Measurements from ENCODE around the gene KLHL17. TPM values are rescaled to one million over a fixed set of nuclear protein-coding genes. Genes with fewer than 3 reads are reported as not detected.

Gene KLHL17
- total RNA-seq, 4 donors from 2014 or later = 3.7 to 10.8 (median 6.2) TPM

DNA sequence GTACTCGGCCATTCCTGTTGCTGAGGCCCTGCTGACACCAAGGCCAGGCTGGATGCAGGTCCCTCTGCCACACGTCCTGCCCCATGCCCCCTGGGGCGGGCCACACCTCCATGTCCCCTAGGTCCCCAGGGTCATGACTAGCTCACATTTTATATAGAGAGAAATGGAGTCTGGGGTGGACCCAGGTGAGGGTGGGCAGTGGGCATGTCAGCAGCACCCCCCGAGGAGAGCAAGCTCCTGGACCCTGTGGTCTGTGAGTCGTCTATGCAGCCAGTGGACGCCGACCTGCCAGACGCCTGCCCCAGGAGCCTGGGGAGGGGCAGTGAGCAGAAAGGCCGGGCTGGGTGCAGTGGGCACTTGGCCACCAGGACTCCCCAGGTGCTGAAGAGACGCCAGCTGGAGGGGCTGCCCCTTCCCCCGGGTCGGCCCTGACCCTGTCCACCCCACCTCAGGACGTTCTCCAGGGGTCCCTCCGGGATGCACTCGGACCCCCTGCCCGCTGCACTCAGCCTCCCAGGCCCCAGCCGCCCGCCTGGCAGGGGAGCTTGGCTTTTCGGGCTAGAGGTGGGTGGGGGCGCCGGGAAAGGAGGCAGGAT, 20.8 kb upstream of the KLHL17 start:
- peak overlapping the region; percentile 48 to 61 (median 50) for H3K4me3 ChIP-seq

DNA sequence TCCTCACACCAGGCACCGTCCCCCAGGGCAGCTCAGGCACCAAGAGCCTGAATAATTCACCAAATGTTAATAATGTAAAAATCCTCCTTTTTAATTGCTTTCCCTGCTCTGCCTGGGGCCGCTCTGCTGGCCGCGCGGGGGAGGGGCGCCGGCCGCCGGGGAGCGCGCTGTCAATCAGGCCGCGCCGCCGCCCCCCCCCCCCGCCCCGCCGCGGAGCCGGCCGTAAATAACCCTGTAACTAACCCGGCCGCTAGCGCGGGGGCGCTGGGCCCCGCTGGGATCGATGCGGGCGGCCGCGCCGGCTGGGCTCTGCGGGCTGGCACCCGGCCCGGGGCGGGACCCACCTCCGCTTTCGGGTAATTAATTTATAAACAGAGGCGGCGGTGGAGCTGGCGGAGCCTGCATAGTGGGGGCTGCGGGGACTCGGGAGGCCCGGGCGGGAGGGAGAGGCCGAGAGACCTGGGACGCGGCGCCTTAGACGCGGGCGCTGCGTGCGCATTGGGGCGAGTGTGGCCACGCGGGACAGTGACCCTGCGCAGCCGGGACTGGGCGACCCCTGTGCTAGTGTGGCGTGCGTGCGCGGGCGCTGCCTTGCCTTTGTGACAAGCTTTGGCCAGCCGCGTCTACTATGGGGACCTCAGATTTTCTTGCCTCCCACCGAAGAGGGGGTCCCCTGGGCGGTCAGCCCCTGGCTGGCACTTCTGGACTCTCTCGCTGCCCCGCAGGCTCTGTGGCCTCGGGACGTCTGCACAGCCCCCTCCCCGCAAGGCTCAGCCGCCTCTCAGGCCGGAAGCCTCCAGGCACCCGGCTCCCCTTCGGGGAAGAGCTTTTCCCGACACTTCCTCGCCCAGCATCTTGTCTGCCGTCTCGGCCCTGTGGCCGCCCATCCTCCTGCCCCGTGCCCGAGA, 20.0 kb upstream of the KLHL17 start:
- H3K4me3 ChIP-seq = peak overlapping the region; percentile 48 to 61 (median 50)
- peaks cover 0 to 11% (median 10%) of the 10 kb centered on the region in 4 donors for H3K36me3 ChIP-seq
- no peak for DNase-seq (ENCODE audit: extremely low spot score)
- TF ChIP-seq EP300 (IDR thresholded peaks at IDR 0.05) (no peak), POLR2AphosphoS5 (IDR thresholded peaks at IDR 0.05) (peak in 1 of 2 donors; percentile 5)
- TF ChIP-seq, protein P1, sequence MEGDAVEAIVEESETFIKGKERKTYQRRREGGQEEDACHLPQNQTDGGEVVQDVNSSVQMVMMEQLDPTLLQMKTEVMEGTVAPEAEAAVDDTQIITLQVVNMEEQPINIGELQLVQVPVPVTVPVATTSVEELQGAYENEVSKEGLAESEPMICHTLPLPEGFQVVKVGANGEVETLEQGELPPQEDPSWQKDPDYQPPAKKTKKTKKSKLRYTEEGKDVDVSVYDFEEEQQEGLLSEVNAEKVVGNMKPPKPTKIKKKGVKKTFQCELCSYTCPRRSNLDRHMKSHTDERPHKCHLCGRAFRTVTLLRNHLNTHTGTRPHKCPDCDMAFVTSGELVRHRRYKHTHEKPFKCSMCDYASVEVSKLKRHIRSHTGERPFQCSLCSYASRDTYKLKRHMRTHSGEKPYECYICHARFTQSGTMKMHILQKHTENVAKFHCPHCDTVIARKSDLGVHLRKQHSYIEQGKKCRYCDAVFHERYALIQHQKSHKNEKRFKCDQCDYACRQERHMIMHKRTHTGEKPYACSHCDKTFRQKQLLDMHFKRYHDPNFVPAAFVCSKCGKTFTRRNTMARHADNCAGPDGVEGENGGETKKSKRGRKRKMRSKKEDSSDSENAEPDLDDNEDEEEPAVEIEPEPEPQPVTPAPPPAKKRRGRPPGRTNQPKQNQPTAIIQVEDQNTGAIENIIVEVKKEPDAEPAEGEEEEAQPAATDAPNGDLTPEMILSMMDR (IDR thresholded peaks at IDR 0.05) = peak in 2 of 3 experiments; percentile 7 to 27
- peak overlapping the region; percentile 58 to 78 (median 68) for H3K27ac ChIP-seq (replicated peaks in 1 of 4)
- WGBS = under 1% methylated on average over 18 of the region's 86 CpGs
- H3K4me1 ChIP-seq = peaks cover 40 to 68% (median 60%) of the 10 kb centered on the region in 4 donors
- no peaks in the 10 kb centered on the region for H3K9me3 ChIP-seq
- intact Hi-C loops (cut with DNase I) = no loop called here
- H3K27me3 ChIP-seq = peaks cover 10 to 86% (median 39%) of the 10 kb centered on the region in 4 donors

More for the DNA sequence above, 20.8 kb upstream of the KLHL17 start:
- Histone ChIP-seq H3K9me3 (no peaks in the 10 kb centered on the region), H3K27ac (replicated peaks in 1 of 4) (peak overlapping the region; percentile 52 to 74 (median 60)), H3K36me3 (peaks cover 0 to 4% (median 2%) of the 10 kb centered on the region in 4 donors), H3K4me1 (peaks cover 40 to 69% (median 63%) of the 10 kb centered on the region in 4 donors), H3K27me3 (peaks cover 10 to 93% (median 45%) of the 10 kb centered on the region in 4 donors)
- TF ChIP-seq, protein P1 (IDR thresholded peaks at IDR 0.05) = no peak
- no peak for TF ChIP-seq POLR2AphosphoS5 (IDR thresholded peaks at IDR 0.05)
- TF ChIP-seq EP300 (IDR thresholded peaks at IDR 0.05) = no peak
- TF ChIP-seq POLR2A (IDR thresholded peaks at IDR 0.05; ENCODE audit: low read depth) = no peak
- intact Hi-C loops (cut with DNase I) = loop anchor here (5.0 kb wide), 1 partner anchor 37 kb away; no protein-coding TSS in a partner anchor
- no peak for DNase-seq (ENCODE audit: extremely low spot score)
- 13% methylated on average over 13 of the region's 21 CpGs for WGBS

DNA sequence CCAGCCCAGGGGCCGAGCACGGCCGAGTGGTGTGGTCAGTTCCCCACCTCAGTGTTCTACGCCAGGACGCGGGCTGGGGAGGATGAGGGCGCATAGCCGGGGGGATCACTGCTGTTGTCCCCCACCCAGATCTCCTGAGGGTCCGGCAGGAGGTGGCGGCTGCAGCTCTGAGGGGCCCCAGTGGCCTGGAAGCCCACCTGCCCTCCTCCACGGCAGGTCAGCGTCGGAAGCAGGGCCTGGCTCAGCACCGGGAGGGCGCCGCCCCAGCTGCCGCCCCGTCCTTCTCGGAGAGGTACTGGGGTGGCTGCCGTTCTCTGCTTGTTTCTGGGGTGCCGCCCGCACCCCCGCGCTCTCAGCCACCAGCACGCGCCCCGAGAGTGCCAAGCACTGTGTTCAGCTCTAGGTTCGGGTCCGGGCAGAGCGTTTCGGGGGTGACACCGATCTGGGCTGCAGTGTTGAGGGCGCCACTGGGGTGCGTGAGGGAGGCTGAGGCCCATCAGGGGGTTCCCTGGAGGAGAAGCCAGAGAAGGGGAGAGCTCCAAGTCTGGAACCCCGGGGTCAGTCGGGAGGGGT, 19.3 kb upstream of the KLHL17 start:
- Histone ChIP-seq H3K27ac (replicated peaks in 1 of 4) (peak overlapping the region; percentile 58 to 78 (median 68)), H3K4me3 (peak overlapping the region; percentile 48 to 61 (median 50)), H3K9me3 (no peaks in the 10 kb centered on the region), H3K4me1 (peaks cover 34 to 60% (median 53%) of the 10 kb centered on the region in 4 donors), H3K36me3 (peaks cover 2 to 19% (median 17%) of the 10 kb centered on the region in 4 donors), H3K27me3 (peaks cover 10 to 78% (median 33%) of the 10 kb centered on the region in 4 donors)
- 15% methylated on average over 4 of the region's 36 CpGs for WGBS
- TF ChIP-seq POLR2A (IDR thresholded peaks at IDR 0.05; ENCODE audit: low read depth) (no peak), POLR2AphosphoS5 (IDR thresholded peaks at IDR 0.05) (no peak), EP300 (IDR thresholded peaks at IDR 0.05) (no peak)
- TF ChIP-seq, protein P1 (IDR thresholded peaks at IDR 0.05) = no peak
- intact Hi-C loops (cut with DNase I) = no loop called here
- DNase-seq (ENCODE audit: extremely low spot score) = no peak

DNA sequence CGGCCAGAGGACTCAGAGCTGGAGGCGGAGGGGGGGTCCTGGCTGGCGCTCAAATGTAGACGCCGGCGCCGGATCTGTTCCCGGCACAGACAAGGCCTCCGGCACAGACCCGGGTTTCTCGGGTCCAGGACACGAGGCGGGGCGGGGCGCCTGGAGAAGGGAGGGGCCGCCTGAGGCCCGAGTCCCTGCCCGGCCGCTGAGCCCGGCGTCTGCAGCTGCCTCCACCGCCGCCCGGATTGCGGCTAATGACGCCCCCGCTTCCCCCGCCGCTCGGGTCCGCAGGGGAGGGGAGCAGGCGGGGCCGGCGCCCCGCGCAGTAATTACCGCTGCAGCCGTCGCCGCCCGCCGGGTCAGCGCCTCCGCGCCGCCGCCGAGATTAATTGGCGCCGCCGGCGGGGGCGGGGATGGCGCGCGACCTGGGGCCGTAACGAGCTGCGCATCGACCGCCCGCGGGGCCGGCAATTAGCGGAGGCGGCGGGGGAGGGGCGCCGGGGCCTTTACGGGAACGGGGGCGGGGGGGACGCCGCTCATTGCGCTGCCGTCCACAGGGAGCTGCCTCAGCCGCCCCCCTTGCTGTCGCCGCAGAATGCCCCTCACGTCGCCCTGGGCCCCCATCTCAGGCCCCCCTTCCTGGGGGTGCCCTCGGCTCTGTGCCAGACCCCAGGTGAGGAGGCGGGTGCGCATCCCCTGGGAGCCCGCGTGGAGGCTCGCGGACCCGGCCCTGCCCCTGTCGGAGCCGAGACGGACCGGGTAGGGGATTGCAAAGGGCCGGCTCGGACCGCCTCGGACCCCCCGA, 18.6 kb upstream of the KLHL17 start:
- intact Hi-C loops (cut with DNase I) = no loop called here
- no peaks in the 10 kb centered on the region for H3K9me3 ChIP-seq
- H3K4me1 ChIP-seq = peaks cover 34 to 57% (median 52%) of the 10 kb centered on the region in 4 donors
- peaks cover 8 to 25% (median 24%) of the 10 kb centered on the region in 4 donors for H3K36me3 ChIP-seq
- 0% methylated on average over 16 of the region's 98 CpGs for WGBS
- peak overlapping the region; percentile 36 to 78 (median 66) for H3K27ac ChIP-seq (replicated peaks in 1 of 4)
- TF ChIP-seq EP300 (IDR thresholded peaks at IDR 0.05) (no peak), POLR2A (IDR thresholded peaks at IDR 0.05; ENCODE audit: low read depth) (no peak), POLR2AphosphoS5 (IDR thresholded peaks at IDR 0.05) (no peak)
- TF ChIP-seq, protein P1 (IDR thresholded peaks at IDR 0.05) = no peak
- H3K27me3 ChIP-seq = peaks cover 10 to 71% (median 29%) of the 10 kb centered on the region in 4 donors
- H3K4me3 ChIP-seq = peak overlapping the region; percentile 48 to 61 (median 50)
- peak; percentile 94 for DNase-seq (ENCODE audit: extremely low spot score)
